ENCODE measurements around the gene MEP1A.

Gene MEP1A

DNA sequence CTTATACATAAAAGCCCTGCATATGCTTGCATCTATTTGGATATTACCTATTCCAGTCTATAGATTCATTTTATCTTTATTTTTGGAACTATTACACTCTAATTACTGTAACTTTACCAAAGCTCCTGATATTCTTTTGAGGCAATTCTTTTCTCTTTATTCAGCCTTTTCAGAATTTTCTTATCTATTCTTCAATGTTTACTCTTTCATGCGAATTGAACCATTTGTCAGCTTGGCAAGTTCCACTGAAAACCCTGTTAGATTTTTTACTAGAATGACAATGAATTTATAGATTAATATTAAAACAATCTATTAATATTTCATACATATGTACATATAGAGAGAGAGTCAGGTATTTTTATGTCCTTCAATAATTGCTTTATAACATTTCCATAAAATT, 554 bp upstream of the MEP1A start:
- H3K27ac ChIP-seq (replicated peaks): no peak overlapping the region
- H3K27me3 ChIP-seq (ENCODE audit: insufficient read depth, poor library complexity, severe bottlenecking): no peaks in the 10 kb centered on the region
- no peak overlapping the region for H3K4me3 ChIP-seq (replicated peaks; ENCODE audit: insufficient read depth, low read length)
- DNase-seq (ENCODE audit: low read depth in 1 of 2, low spot score in 1 of 2): no peak
- TF ChIP-seq, protein P1, sequence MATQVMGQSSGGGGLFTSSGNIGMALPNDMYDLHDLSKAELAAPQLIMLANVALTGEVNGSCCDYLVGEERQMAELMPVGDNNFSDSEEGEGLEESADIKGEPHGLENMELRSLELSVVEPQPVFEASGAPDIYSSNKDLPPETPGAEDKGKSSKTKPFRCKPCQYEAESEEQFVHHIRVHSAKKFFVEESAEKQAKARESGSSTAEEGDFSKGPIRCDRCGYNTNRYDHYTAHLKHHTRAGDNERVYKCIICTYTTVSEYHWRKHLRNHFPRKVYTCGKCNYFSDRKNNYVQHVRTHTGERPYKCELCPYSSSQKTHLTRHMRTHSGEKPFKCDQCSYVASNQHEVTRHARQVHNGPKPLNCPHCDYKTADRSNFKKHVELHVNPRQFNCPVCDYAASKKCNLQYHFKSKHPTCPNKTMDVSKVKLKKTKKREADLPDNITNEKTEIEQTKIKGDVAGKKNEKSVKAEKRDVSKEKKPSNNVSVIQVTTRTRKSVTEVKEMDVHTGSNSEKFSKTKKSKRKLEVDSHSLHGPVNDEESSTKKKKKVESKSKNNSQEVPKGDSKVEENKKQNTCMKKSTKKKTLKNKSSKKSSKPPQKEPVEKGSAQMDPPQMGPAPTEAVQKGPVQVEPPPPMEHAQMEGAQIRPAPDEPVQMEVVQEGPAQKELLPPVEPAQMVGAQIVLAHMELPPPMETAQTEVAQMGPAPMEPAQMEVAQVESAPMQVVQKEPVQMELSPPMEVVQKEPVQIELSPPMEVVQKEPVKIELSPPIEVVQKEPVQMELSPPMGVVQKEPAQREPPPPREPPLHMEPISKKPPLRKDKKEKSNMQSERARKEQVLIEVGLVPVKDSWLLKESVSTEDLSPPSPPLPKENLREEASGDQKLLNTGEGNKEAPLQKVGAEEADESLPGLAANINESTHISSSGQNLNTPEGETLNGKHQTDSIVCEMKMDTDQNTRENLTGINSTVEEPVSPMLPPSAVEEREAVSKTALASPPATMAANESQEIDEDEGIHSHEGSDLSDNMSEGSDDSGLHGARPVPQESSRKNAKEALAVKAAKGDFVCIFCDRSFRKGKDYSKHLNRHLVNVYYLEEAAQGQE (IDR thresholded peaks at IDR 0.05; ENCODE audit: insufficient replicate concordance, low read depth): no peak
- TF ChIP-seq GABPA (IDR thresholded peaks at IDR 0.05; ENCODE audit: low read depth) (no peak), SPI1 (IDR thresholded peaks at IDR 0.05; ENCODE audit: borderline replicate concordance, low read depth) (no peak), POLR2AphosphoS5 (IDR thresholded peaks at IDR 0.05; ENCODE audit: low read depth) (no peak)
- TF ChIP-seq, protein P2, sequence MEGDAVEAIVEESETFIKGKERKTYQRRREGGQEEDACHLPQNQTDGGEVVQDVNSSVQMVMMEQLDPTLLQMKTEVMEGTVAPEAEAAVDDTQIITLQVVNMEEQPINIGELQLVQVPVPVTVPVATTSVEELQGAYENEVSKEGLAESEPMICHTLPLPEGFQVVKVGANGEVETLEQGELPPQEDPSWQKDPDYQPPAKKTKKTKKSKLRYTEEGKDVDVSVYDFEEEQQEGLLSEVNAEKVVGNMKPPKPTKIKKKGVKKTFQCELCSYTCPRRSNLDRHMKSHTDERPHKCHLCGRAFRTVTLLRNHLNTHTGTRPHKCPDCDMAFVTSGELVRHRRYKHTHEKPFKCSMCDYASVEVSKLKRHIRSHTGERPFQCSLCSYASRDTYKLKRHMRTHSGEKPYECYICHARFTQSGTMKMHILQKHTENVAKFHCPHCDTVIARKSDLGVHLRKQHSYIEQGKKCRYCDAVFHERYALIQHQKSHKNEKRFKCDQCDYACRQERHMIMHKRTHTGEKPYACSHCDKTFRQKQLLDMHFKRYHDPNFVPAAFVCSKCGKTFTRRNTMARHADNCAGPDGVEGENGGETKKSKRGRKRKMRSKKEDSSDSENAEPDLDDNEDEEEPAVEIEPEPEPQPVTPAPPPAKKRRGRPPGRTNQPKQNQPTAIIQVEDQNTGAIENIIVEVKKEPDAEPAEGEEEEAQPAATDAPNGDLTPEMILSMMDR (IDR thresholded peaks at IDR 0.05; ENCODE audit: insufficient read depth, low read length): no peak

DNA sequence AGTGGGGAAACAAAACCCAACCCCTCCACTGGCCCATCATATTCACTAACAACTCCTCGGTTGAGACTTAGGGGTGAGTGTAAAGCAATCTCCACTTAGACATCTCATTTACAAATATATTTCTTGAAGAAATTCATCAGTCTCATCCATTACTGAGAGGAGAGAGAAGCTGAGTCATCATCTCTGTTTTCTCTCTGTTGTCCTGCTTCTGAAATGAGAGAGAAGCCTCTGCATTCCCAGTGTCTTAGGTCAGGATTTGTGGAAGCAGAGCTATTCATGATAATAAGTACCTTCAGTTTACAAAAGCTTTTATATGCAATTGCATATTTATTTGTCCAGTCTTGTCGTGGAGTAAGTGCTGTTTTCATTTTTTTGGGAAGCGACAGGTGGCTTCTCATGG, 879 bp downstream of the MEP1A start:
- TF ChIP-seq GABPA (IDR thresholded peaks at IDR 0.05; ENCODE audit: low read depth) (no peak), SPI1 (IDR thresholded peaks at IDR 0.05; ENCODE audit: borderline replicate concordance, low read depth) (no peak), POLR2AphosphoS5 (IDR thresholded peaks at IDR 0.05; ENCODE audit: low read depth) (no peak)
- TF ChIP-seq, protein P2 (IDR thresholded peaks at IDR 0.05; ENCODE audit: insufficient read depth, low read length): no peak
- TF ChIP-seq, protein P1 (IDR thresholded peaks at IDR 0.05; ENCODE audit: insufficient replicate concordance, low read depth): no peak

DNA sequence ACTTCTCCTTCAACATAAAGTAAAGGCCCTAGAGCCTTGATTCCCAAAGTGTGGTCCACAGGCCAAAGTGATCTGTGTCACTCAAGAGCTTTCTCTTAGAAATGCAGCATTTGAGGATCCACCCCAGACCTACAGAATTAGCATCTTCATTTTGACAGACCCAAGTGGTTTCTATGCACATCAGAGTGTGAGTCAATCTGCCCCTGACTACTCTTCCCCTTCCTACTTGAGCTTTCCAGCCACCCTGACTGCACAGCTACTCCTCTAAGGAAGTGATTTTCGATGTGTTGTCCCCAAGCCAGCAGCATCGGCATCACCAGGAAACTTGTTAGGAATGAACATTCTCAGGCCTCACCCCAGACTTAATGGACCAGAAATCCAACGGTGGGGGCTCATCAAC, 2.6 kb downstream of the MEP1A start:
- DNase-seq (ENCODE audit: low read depth in 1 of 2, low spot score in 1 of 2): no peak
- Histone ChIP-seq H3K4me3 (replicated peaks; ENCODE audit: insufficient read depth, low read length) (no peak overlapping the region), H3K27me3 (ENCODE audit: insufficient read depth, poor library complexity, severe bottlenecking) (no peaks in the 10 kb centered on the region), H3K27ac (replicated peaks) (no peak overlapping the region)
- TF ChIP-seq SPI1 (IDR thresholded peaks at IDR 0.05; ENCODE audit: borderline replicate concordance, low read depth) (no peak), GABPA (IDR thresholded peaks at IDR 0.05; ENCODE audit: low read depth) (no peak), POLR2AphosphoS5 (IDR thresholded peaks at IDR 0.05; ENCODE audit: low read depth) (no peak)
- TF ChIP-seq, protein P1 (IDR thresholded peaks at IDR 0.05; ENCODE audit: insufficient replicate concordance, low read depth): no peak
- TF ChIP-seq, protein P2 (IDR thresholded peaks at IDR 0.05; ENCODE audit: insufficient read depth, low read length): no peak

More for the DNA sequence above, 879 bp downstream of the MEP1A start:
- no peak for DNase-seq (ENCODE audit: low read depth in 1 of 2, low spot score in 1 of 2)
- Histone ChIP-seq H3K27ac (replicated peaks) (no peak overlapping the region), H3K4me3 (replicated peaks; ENCODE audit: insufficient read depth, low read length) (no peak overlapping the region), H3K27me3 (ENCODE audit: insufficient read depth, poor library complexity, severe bottlenecking) (no peaks in the 10 kb centered on the region)

Measured in HL-60 (cell line).